Retinal pigment epithelial cell (primary cell): ENCODE measurements around the gene NR1I2.

Experiments used
- DNase-seq: peaks from one replicate; pipeline ENCODE4 v3.0.0-alpha.2; 2010; ENCODE audit warnings: low read depth
- H3K4me3 ChIP-seq: 2 replicates; pipeline ENCODE4 v1.5.1; 2011; ENCODE audit warnings: mild to moderate bottlenecking, low read length, control low read depth, moderate library complexity
- CTCF ChIP-seq: conservative IDR thresholded peaks from 2 replicates; pipeline ENCODE4 v1.5.1; 2011; ENCODE audit warnings: low read depth, low read length, control low read depth, inconsistent platforms

Gene NR1I2

GRCh38 chr3:119746423-119746822 is 35.5 kb upstream of the NR1I2 start:
- H3K4me3 ChIP-seq = no peak overlapping the region
- no peak for TF ChIP-seq CTCF
- no peak for DNase-seq

- H3K4me3 ChIP-seq = no peak overlapping the region
- no peak for TF ChIP-seq CTCF
- DNase-seq = no peak
Observed at GRCh38 chr3:119747357-119747756, 34.5 kb upstream of the NR1I2 start.

GRCh38 chr3:119748991-119749390 is 32.9 kb upstream of the NR1I2 start:
- DNase-seq = no peak
- no peak overlapping the region for H3K4me3 ChIP-seq
- TF ChIP-seq CTCF = no peak

- TF ChIP-seq CTCF = no peak
- DNase-seq = no peak
- no peak overlapping the region for H3K4me3 ChIP-seq
Observed at GRCh38 chr3:119751423-119751822, 30.5 kb upstream of the NR1I2 start.

- TF ChIP-seq CTCF = no peak
- no peak for DNase-seq
- no peak overlapping the region for H3K4me3 ChIP-seq
Observed at GRCh38 chr3:119759962-119760361, 21.9 kb upstream of the NR1I2 start.

GRCh38 chr3:119762876-119763275 is 19.0 kb upstream of the NR1I2 start:
- no peak for TF ChIP-seq CTCF
- DNase-seq = no peak
- no peak overlapping the region for H3K4me3 ChIP-seq

- no peak overlapping the region for H3K4me3 ChIP-seq
- no peak for TF ChIP-seq CTCF
- DNase-seq = no peak
Observed at GRCh38 chr3:119763466-119763865, 18.4 kb upstream of the NR1I2 start.
